TTC549 (cell line): ENCODE data around the gene KCNK10.

ENCODE experiments used
- FAIRE-seq: peaks from 2 replicates; lab custom pipeline; 2012; peaks lifted over from hg19 to GRCh38; lab: Jason Lieb, UNC

The KCNK10 gene

DNA sequence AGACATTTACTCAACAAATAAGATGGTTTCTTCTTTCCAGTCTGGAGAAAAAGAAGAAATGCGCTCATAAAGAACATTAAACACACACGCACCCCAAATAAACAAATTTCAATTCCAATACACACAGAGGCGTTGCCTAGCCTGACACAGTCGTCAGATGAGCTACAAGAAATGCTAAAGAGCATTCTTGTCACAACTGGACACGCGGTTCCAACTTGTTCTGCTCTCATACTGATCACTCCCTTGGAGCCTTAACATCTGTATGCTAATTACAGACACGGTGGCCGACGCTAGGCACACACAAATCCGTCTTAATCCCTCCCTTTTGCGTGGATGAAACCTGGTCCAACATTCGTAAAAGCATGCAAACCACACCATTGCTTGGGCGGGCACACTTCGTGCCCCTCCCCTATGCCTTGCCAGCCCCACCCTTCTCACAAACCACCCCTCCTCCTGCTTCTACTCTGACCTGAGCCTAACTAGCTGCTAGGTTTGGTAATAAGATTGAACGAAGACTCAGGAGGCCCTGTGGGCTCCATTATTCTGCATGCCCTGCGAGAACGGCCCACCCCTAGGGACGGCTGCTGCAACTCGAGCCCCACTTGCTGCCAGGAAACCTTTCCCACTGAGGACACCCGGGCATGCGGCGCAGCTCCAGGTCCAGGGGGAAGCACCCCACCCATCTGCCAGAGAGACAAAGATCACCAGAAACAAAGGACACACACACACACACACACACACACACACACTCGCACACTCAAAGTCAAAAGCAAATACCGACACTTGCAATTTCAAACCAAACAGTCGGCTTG, 1.2 kb downstream of the KCNK10 start:
- no peak for FAIRE-seq

DNA sequence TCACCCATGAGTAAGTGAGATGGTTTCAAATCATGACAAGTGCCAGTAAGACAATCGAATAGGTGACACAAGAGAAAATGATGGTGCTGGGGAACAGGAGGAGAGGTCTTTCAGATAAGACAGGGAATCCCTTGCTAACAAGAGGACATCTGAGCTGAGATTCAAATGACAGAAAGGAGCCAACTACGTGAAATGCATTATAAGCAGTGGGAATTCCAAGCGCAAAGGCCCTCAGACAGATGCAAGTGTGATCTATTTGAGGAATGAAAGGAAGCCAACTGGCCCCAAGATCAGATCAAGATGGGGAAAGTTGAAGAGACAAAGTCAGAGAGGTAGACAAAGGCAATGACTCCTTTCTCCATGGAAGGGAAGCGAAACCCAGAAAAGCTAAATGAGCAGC, 4.7 kb downstream of the KCNK10 start:
- no peak for FAIRE-seq

DNA sequence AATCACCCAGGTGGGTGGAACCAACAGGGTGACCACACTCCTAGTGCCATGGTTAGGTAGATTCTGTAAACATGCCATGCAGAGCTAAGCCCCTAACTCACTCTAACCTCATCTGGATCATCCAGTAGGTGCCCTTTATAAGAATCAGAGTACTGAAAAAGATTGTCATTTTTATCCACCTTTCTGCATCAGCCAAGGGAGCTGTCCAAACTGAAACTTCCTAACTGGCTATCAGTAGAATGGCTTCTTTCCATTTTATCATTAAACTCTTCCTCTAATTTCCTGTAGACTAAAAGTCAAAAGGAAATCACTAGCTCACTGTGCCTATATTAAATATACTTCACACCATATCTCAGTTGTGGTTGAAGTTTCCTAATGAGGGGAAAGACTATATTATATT, 6.5 kb downstream of the KCNK10 start:
- FAIRE-seq, result no peak

DNA sequence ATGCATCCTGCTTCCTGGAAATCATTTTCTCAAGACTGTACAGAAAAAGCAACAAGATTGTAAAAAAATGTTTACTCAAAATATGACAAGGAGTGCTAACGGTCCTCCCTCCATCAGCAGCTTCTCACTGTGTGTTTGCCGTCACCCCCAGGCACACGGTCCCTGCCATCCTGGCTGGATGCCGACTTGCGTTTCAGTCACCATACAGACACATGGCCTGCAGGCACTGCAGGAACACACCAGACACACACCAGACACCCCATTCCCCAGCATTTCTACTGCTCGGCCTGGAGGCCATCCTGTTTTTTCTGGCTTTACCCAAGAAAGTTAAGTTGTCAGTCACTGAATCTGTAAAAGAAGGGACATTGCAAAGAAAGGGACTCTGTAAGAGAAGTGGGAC, 10.8 kb downstream of the KCNK10 start:
- no peak for FAIRE-seq

DNA sequence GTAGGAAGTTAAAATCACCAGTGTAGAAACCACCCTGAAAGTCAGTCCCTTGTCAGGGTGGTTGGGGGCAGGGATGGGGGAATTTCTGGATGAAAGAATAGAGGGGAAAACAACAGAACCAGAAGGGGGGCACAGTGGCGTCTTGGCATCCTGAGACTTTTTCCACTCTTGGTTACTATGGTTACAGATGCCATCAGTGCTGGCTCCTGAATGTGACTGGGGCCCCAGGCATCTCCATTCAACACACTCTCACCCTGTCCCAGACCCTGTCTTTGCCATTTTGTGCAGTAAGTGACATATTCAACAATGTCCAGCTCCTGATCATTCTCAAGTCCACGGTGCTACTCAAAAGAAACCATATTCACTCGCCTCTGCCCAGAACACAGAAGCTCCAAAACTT, 11.3 kb downstream of the KCNK10 start:
- FAIRE-seq, result no peak

DNA sequence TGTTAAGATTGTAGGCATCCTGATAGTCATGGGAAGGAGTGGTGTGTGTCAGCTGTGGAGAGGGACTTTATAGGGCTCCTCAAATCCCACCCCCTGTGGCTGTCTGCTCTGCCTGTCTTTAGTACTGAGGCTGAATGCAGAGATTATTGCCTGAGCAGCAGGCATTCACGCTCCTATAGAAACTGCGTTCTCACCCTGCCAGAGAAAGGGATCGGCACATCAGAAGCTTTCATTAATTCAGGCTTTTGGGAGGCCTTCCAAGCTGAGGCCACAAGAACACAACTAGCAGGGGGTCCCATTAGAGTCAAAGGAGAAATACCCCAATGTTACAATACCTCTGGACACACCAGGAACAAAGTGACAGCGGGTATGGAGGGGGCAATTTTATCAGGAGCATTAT, 12.6 kb downstream of the KCNK10 start:
- FAIRE-seq, result no peak

DNA sequence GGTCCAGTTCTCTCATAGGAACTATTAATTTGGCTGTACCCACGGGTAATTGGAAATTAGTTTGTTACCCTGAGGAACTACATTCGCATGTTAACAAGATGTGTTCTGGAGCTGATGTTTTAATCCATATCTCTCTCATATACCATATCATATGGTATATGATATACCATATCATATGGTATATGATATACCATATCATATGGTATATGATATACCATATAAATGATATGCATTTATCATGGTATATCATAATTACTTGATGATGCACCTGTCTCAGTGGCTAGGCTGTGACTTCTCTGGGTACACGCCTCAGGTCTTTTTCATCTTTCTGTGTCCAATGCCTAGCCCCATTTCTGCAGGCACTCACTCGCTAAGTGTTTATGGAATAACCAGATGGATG, 13.0 kb downstream of the KCNK10 start:
- no peak for FAIRE-seq

DNA sequence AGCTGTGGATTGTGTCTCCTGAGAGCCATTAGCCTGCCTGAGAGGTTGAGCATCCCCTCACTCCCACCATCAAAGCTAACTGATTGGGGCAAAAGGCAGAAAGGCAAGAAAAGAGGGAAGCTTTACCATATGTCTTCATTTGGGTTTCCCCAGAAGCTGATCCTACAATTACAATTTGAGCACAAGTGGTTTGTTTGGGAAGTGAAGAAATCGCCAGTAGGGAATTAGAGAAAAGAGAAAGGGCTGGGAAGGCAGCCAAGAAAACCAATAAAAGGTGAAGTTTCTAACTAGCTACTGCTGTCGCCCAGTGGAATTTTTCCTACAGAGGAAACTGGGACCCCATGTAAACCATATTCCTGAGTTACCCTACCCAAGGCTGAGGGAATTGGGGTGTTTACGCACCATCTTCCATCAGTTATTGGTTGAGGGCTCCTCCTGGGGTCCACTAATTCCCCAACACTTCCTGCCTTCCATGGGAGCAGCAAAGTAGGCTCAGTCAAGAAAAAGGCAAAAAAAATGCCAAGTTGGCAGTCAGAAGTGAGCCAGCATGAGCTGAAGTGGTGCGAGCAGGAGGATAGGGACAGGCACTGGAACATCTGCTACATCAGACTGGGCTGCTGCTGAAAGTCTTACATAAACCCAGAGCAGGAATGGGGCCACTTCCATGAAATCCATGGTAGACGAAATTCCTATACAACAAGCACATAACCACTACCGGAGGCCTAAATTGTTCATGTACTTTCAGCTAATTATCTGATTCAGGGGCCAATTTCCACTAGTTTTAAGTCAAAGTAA, 17.3 kb downstream of the KCNK10 start:
- FAIRE-seq, result no peak

DNA sequence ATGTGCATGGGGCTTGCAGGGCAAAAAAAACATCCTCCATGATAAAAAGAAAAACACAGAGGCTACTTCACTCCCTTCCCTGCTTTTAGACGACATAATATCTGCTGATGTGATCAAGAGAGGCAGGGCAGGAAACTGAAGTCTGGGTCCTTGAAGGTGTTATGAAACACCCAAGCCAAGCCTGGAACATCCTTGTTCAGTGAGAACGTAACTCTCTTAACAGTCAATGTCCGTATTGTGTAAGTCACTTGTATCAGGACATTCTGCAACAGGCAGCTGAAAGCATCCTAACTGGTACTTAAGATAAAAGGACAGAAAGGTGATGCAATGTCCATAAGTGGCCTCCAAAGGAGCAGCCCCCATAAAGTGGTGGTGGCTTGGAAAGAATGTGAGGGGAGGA, 20.0 kb downstream of the KCNK10 start:
- no peak for FAIRE-seq

DNA sequence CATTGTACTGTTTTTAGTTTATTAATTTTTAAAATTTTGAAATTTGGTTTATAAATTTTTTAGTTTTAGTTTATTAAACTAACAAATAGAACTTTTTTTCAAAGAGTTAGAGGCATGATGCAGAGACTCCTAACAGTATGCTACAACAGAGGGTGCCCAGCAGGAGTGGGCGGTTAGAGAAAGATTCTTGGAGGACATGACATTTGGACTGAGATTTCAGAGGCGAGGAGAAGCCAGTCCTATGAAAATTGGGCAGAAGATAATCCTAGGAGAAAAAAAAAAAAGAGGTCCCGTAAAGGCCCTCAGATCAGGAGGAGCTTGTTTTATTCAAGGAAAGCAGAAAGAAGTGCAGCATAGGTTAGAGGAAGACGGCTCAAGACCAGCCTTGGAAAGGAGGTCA, 21.7 kb downstream of the KCNK10 start:
- FAIRE-seq, result no peak

DNA sequence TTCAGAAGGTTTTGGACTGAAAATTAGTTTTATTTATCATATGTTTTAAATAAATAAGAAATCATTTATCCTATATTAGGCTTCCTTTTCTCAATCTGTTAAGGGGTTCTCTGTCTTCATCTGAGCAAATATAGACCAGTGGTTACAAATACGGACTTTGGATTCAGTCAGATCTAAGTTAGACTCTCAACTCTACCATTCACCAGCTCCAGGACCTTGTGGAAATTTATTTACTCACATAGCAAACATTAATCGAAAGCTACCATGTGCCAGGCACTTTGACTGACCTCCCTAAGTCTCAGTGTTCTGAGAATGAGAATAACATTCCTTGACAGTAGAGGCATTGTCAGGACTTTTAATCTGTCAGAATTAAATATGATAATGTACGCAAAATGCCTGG, 22.3 kb downstream of the KCNK10 start:
- FAIRE-seq, result no peak

DNA sequence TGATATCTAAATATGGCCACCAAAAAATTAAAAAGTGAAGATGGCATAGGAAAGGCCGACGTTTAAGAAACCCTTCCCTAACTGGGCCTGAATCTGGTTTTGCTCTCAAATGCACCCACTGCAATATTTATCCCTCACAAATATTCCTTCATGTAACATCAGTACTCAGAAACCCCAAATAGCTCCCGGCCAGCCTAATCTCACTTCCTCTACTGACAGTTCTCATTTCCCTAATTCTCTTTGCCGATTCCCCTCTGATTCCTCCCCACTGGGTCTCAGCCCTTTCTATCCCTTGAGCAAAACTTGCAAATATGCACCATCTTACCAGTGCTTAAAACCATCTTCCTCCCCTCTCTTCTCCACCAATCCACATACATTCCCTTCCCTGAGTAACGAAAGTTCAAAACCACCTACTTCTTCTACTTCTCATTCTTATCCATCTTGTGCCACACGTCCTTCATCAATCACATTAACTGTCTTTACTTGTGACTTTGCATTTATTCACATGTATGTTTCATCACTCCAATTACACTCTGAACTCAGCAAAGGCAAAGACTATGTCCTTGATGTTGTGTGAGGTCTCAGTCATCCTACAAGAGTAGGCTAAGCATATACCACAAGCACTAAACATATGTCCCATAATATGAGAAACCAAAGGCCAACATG, 23.1 kb downstream of the KCNK10 start:
- FAIRE-seq, result no peak

DNA sequence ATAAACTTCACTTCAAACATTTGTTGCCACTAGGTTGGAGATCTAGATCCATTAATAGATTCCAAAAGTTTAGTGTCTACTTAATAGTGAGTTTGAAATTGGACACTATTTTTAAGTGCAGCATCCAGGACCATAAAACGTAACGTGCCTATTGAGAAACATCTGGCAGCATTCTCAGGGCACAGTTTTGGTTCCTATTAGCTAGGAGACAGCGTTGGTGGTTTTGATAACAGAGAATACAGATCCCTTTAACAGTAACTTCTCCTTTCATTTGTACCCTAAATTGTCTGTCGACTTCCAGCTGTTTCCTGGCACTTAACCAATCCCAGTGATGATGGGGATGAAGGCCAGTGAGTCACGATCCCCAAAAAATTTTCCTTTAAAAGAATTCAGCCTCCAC, 25.8 kb downstream of the KCNK10 start:
- FAIRE-seq, result no peak

DNA sequence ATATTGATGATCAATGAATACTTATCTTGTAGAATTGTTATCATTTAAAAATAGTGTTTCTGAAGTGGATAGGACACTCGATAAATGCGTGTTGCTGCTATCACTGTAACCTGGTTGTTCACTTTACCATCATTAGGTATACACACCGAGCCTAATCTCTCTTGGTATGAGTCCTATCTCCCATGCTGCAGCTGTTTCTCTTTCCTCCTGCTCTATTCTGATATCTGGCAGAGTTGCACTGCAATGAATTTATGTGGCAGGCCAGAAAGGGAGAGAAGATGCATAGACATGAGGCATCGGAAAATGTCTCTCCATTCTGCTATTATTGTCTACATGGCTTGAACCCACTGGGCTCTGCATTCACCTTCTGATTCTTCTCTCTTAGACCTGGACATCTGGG, 26.7 kb downstream of the KCNK10 start:
- no peak for FAIRE-seq

DNA sequence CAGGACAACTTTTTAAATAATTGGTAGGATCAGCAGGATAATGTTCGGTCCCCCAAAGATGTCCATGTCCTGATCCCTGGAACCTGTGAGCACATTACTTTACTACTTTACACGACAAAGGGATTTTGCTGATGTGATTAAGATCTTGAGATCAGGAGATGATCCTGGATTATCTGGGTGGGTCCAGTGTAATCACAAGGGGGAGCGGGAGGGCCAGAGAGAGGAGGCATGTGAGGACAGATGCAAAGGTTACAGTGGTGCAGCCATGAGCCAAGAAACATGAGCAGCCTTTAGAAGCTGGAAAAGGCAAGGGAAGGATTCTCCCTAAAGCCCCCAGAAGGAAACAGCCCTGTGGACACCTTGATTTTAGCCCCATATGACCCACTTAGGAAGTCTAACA, 33.1 kb downstream of the KCNK10 start:
- FAIRE-seq, result no peak

DNA sequence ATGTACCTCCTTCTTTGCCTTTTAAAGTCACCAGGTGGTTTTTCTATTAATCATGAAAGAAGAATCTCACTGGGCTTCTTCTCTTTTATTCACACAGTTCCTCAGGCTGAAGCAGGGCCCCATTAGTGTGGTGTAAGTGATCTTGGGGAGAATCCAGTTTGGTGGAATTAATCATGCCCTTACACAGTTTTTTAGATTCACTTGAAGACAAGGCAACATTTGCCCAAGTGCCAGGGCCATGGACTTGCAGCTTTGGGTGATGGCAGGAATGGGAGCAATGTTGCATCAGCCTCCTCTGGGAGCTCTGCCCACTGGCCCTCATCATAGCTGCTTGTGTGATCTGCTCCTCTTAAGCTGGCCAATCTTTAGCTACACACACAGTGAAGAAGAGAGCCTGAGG, 33.8 kb downstream of the KCNK10 start:
- FAIRE-seq, result no peak

DNA sequence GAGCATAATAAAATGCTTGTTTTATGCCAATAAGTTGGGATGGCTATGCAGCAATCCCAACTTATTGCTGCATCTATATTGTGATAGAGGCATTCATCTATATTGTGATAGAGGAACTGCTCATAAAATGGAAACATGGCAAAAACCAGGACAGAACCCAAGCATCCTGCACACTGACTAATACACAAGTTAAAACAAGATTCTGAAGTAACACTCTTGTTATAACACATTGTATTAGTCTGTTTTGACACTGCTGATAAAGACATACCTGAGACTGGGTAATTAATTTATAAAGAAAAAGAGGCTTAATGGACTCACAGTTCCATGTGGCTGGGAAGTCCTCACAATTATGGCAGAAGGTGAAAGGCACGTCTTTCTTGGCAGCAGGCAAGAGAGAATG, 36.8 kb downstream of the KCNK10 start:
- no peak for FAIRE-seq

DNA sequence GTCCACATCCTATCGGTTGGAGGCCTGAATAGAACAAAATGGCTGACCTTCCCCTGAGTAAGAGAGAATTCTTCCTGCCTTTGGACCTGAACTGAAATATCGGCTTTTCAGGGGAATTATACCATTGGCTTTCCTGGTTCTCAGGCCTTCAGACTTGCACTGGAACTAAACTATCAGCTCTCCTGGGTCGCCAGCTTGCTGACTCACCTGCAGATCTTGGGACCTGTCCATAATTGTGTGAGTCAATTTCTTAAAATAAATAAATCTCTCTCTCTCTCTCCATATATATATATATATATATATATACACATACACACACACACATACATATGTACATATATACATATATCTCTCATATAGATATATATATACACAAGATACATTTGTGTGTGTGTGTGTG, 41.6 kb downstream of the KCNK10 start:
- FAIRE-seq, result no peak

DNA sequence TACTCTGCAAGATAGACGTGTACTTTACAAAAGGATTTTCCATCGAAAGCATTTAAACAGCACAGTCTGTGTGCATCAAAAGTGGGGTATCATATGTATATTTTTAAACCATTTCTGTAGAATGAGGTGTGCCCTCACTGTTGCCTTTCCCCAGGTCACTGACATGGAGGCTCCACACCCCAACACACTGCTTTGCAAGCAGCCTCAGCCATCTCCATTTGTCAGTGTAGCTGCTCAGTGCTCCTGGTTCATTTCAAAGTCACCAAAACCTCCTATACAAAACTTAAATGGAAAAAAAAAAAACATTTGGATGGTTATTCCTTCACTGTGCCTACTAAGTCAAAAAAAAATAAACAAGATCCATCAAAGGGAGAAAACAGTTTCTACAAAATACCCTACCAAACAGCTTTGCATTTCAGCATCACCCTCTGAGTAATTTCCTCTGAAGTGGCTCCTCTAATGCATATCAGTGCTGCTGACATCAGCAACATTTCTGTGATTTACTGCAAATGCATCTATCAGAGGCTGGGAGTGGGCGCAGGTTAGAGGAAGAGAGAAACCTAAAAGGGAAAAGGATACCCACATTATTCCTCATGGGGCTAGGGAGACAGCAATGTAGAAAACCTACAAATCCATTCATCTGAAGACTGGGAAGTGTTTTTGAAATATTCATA, 46.0 kb downstream of the KCNK10 start:
- FAIRE-seq, result no peak

DNA sequence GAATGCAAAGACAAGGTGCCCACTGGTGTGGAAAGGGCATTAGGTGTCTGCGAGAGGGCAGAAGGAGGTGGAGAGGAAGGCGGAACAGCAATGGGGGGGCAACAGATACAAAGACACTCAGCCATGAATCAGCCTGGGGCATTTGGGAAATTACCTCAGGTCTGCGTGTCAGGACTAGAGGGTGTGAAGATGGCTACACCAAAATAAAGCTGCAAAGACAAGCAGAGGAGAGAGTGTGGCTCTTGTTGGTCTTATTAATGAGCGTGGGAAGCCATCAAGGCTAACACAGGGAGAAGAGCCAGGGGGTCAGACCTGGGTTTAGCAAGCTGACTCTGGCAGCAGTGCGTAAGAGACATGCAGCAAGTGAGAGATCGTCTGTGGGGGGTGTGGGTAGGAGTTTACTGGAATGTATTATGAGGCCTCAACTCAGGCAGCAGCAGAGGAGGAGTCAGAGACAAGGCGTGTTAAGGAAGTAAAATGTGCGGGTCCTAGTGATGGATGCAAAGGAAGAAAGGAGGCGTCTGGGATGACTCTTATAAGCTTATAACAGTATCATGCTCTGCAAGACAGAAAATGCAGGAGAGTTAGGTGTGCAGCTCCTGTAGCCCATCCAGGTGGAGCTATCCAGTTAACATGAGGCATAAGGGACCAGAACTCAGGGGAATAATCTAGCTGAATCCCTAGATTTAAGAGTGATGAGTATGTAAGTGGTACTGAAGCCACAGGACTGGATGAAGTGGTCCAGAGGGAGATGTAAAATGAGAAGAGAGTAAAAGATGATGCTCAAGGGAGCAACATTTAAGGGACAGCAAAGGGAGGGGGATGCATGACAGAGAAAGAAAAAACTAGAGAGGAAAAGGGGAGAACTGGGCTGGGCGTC, 50.4 kb downstream of the KCNK10 start:
- FAIRE-seq, result no peak

DNA sequence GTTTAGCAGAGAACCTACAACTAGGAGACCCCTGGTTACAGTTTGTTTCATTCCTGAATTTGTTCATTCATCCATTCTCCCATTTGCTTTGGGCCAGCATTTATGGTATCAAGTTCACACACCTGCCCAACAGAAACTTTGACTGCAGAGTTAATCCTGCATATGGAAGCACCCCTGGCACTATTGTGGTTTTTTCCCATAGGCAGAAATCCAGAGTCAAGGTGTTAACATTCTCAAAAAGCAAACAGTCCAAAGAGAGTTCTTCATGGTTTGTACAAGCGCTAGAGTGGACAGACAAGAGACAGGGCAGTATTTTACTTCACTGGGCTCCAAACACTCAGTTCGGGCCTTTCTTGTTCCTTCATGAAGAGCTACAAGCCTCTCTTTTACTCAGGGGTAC, 51.9 kb downstream of the KCNK10 start:
- no peak for FAIRE-seq

DNA sequence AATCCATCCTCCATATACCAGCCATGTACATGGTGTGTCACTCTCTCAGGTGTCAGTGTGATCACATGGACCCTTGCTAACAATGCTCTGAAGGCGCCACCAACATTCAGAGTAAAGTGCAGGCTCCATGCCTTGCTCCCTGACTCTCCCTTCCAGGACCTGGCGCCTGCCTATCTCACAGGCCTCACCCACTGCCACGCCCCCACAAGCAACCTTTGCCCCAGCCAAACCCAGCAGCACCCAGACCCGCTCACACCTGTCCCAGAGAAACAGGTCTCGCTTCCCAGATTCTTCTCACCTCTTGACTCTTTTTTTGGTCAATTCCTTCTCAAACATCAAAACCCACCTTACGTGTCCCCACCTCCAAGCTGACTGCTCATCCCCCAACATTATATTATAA, 52.3 kb downstream of the KCNK10 start:
- no peak for FAIRE-seq
